GM23338 (cell line): ENCODE data around the gene ZNF277. TPM values are rescaled to one million over a fixed set of nuclear protein-coding genes. Genes with fewer than 3 reads are reported as not detected.

Source experiments
- ATAC-seq: fragments of 200-7000 bp; cut with Tn5 transposase; 3 replicates; pipeline ENCODE4 v1.9.1; 2020
- DNase-seq: peaks from one replicate; pipeline ENCODE4 v3.0.0-alpha.2; 2015; ENCODE audit warnings: low spot score
- H2AFZ ChIP-seq: fragments of 200-600 bp; sonication (generic); 2 replicates; pipeline ENCODE4 v1.8.0; 2016; ENCODE audit warnings: antibody characterized with exemption, mild to moderate bottlenecking, moderate library complexity
- H3F3A ChIP-seq: fragments of 200-600 bp; sonication (generic); replicated peaks from 2 replicates; pipeline ENCODE4 v1.8.0; 2017; ENCODE audit warnings: antibody characterized with exemption, mixed run types, low read depth
- H3K27ac ChIP-seq: fragments of 200-600 bp; sonication (generic); 2 replicates; pipeline ENCODE4 v1.6.1; 2016; ENCODE audit warnings: low read depth
- H3K27me3 ChIP-seq: fragments of 200-600 bp; sonication (generic); 2 replicates; pipeline ENCODE4 v1.8.0; 2016; ENCODE audit warnings: mild to moderate bottlenecking, mixed run types, moderate library complexity; ENCODE audit not compliant: insufficient read depth
- H3K36me3 ChIP-seq: fragments of 200-600 bp; sonication (generic); 2 replicates; pipeline ENCODE4 v1.8.0; 2016; ENCODE audit warnings: mild to moderate bottlenecking; ENCODE audit not compliant: insufficient read depth
- H3K4me1 ChIP-seq: fragments of 200-600 bp; sonication (generic); 2 replicates; pipeline ENCODE4 v1.8.0; 2016; ENCODE audit warnings: mild to moderate bottlenecking, moderate library complexity; ENCODE audit not compliant: insufficient read depth
- H3K4me2 ChIP-seq: fragments of 200-600 bp; sonication (generic); 2 replicates; pipeline ENCODE4 v1.7.1; 2017; ENCODE audit warnings: mixed run types
- H3K4me3 ChIP-seq: fragments of 200-600 bp; sonication (generic); 2 replicates; pipeline ENCODE4 v1.6.1; 2016; ENCODE audit warnings: mixed run types
- H3K79me2 ChIP-seq: fragments of 200-600 bp; sonication (generic); replicated peaks from 2 replicates; pipeline ENCODE4 v1.8.0; 2017; ENCODE audit warnings: mild to moderate bottlenecking; ENCODE audit not compliant: insufficient read depth
- H3K9me2 ChIP-seq: fragments of 200-600 bp; sonication (generic); 2 replicates; pipeline ENCODE4 v1.8.0; 2017; ENCODE audit not compliant: insufficient read depth
- H4K20me1 ChIP-seq: fragments of 200-600 bp; sonication (generic); replicated peaks from 2 replicates; pipeline ENCODE4 v1.8.0; 2017; ENCODE audit warnings: mild to moderate bottlenecking; ENCODE audit not compliant: insufficient read depth
- H3K27ac Mint-ChIP-seq: 2 replicates; pipeline ENCODE4 v1.8.0; 2020; ENCODE audit warnings: inconsistent platforms, mild to moderate bottlenecking, moderate library complexity, mixed read lengths
- H3K27me3 Mint-ChIP-seq: 3 replicates; pipeline ENCODE4 v1.8.0; 2022; ENCODE audit warnings: low read depth, mild to moderate bottlenecking, moderate library complexity, mixed read lengths, inconsistent platforms; ENCODE audit not compliant: insufficient read depth, poor library complexity
- H3K36me3 Mint-ChIP-seq: 3 replicates; pipeline ENCODE4 v1.8.0; 2021; ENCODE audit warnings: low read depth, mild to moderate bottlenecking, inconsistent platforms, moderate library complexity, mixed read lengths
- H3K4me1 Mint-ChIP-seq: 3 replicates; pipeline ENCODE4 v1.8.0; 2020; ENCODE audit warnings: mild to moderate bottlenecking, inconsistent platforms, mixed read lengths
- H3K4me3 Mint-ChIP-seq: 3 replicates; pipeline ENCODE4 v1.8.0; 2021; ENCODE audit warnings: moderate library complexity, mild to moderate bottlenecking, inconsistent platforms, mixed read lengths
- H3K9me3 Mint-ChIP-seq: 3 replicates; pipeline ENCODE4 v1.8.0; 2020; ENCODE audit warnings: moderate library complexity, mild to moderate bottlenecking, inconsistent platforms, mixed read lengths
- CREB1 ChIP-seq: fragments of 250-450 bp; sonication (Bioruptor Pico); IDR thresholded peaks from 2 replicates; pipeline ENCODE4 v1.5.0; 2020; ENCODE audit warnings: low read depth, mild to moderate bottlenecking, moderate library complexity
- CTCF ChIP-seq, 2 experiments: fragments of 200-600 bp in 1 of 2; sonication (generic) in 1 of 2; conservative IDR thresholded peaks; 2 replicates each; pipeline versions ENCODE4 v1.5.1 to v1.6.1; 2016 to 2017; ENCODE audit warnings: antibody characterized with exemption in 2 of 2, low read depth in 2 of 2, mild to moderate bottlenecking in 2 of 2, moderate library complexity in 1 of 2
- ETS1 ChIP-seq: IDR thresholded peaks from 2 replicates; pipeline ENCODE4 v1.6.1; 2016; ENCODE audit warnings: antibody characterized with exemption
- EZH2 ChIP-seq: fragments of 200-600 bp; sonication (generic); IDR thresholded peaks from one replicate; pipeline ENCODE4 v1.8.0; 2017; ENCODE audit warnings: antibody characterized with exemption, mild to moderate bottlenecking, low read depth; ENCODE audit not compliant: unreplicated experiment
- EZH2phosphoT487 ChIP-seq: fragments of 200-600 bp; sonication (generic); IDR thresholded peaks from one replicate; pipeline ENCODE4 v1.8.1; 2018; ENCODE audit warnings: antibody characterized with exemption; ENCODE audit not compliant: unreplicated experiment
- JUNB ChIP-seq: IDR thresholded peaks from one replicate; pipeline ENCODE4 v1.6.1; 2016; ENCODE audit warnings: antibody characterized with exemption; ENCODE audit not compliant: unreplicated experiment
- NANOG ChIP-seq: IDR thresholded peaks from 2 replicates; pipeline ENCODE4 v1.6.1; 2016; ENCODE audit warnings: antibody characterized with exemption, borderline replicate concordance
- POLR2AphosphoS5 ChIP-seq: IDR thresholded peaks from 2 replicates; pipeline ENCODE4 v1.6.1; 2016; ENCODE audit warnings: antibody characterized with exemption, low read depth
- REST ChIP-seq: IDR thresholded peaks from one replicate; pipeline ENCODE4 v1.6.1; 2018; ENCODE audit warnings: antibody characterized with exemption; ENCODE audit not compliant: unreplicated experiment
- STAT1 ChIP-seq: IDR thresholded peaks from one replicate; pipeline ENCODE4 v1.6.1; 2016; ENCODE audit warnings: antibody characterized with exemption; ENCODE audit not compliant: unreplicated experiment
- ZNF114 ChIP-seq: fragments of 250-450 bp; sonication (Bioruptor Pico); IDR thresholded peaks from 2 replicates; pipeline ENCODE4 v1.5.0; 2020; ENCODE audit warnings: mild to moderate bottlenecking, moderate library complexity
- ZNF462 ChIP-seq: fragments of 250-450 bp; sonication (Bioruptor Pico); IDR thresholded peaks from 2 replicates; pipeline ENCODE4 v1.5.0; 2020; ENCODE audit warnings: mild to moderate bottlenecking, moderate library complexity
- polyA plus RNA-seq: library from polyadenylated mRNA; unstranded; fragments of >200 nt; fragmentation: Nextera tagmentation; extraction: Ambion mirVana; gene quantifications from 2 replicates; pipeline ENCODE4 v1.2.1, GENCODE V29; 2016
- total RNA-seq: library from RNA; depleted of rRNA; stranded (reverse); fragments of >200 nt; shearing (Covaris generic); gene quantifications from 2 replicates; pipeline ENCODE4 v1.2.3, GENCODE V29; 2014

The ZNF277 gene
- total and polyA plus RNA-seq, 2 experiments from 2014 or later, result 25.4 to 28.9 TPM

- Histone ChIP-seq H3K4me2 (no peak overlapping the region), H4K20me1 (no peaks in the 10 kb centered on the region), H3F3A (no peaks in the 10 kb centered on the region), H3K9me2 (no peaks in the 10 kb centered on the region), H2AFZ (no peak overlapping the region), H3K27ac (no peak overlapping the region), H3K79me2 (no peaks in the 10 kb centered on the region), H3K36me3 (peaks cover 12% of the 10 kb centered on the region; the same call in 1 of the 2 replicates), H3K4me1 (no peaks in the 10 kb centered on the region), H3K4me3 (no peak overlapping the region), H3K27me3 (no peaks in the 10 kb centered on the region)
- ATAC-seq (no peak), DNase-seq (no peak)
- TF ChIP-seq POLR2AphosphoS5, result no peak
- no peak for TF ChIP-seq ZNF114 (CRISPR knock-in tag)
- TF ChIP-seq JUNB, result no peak
- TF ChIP-seq REST, result no peak
- no peak for TF ChIP-seq CTCF (conservative IDR thresholded peaks at IDR 0.05; ENCODE audit: low read depth in 2 of 2)
- TF ChIP-seq EZH2, result no peak
- no peak for TF ChIP-seq ETS1
- no peak for TF ChIP-seq ZNF462
- TF ChIP-seq STAT1, result no peak
- TF ChIP-seq EZH2phosphoT487, result no peak
- no peak for TF ChIP-seq CREB1 (CRISPR knock-in tag)
- TF ChIP-seq NANOG, result no peak
- Mint-ChIP-seq H3K4me1 (no peaks in the 10 kb centered on the region; the same call in 2 of the 3 replicates), H3K36me3 (peaks cover 30% of the 10 kb centered on the region), H3K27me3 (peaks cover 1% of the 10 kb centered on the region), H3K4me3 (no peak overlapping the region), H3K9me3 (peaks cover 22% of the 10 kb centered on the region; the same call in 2 of the 3 replicates), H3K27ac (no peak overlapping the region)
Measured at GRCh38 chr7:112308974-112309373, 102.5 kb downstream of the ZNF277 start.
